ENCODE results near the gene LARGE2.

GRCh38 chr11:45930031-45930794, 7.8 kb downstream of the LARGE2 start:
- no peak for TF ChIP-seq CTCF (IDR thresholded peaks at IDR 0.05; ENCODE audit: poor library complexity)
- no peak for TF ChIP-seq EZH2 (IDR thresholded peaks at IDR 0.05; ENCODE audit: borderline replicate concordance)
- TF ChIP-seq EZH2phosphoT487 (IDR thresholded peaks at IDR 0.05; ENCODE audit: low read depth, severe bottlenecking, unreplicated experiment), result no peak

Measured in hepatocyte (in vitro differentiated cells).